Measurements from ENCODE around the gene SPATA13. TPM values are rescaled to one million over a fixed set of nuclear protein-coding genes. Genes with fewer than 3 reads are reported as not detected.

SPATA13 gene
- total RNA-seq, 4 donors from 2014 or later: 20.0 to 47.4 (median 27.6) TPM

DNA sequence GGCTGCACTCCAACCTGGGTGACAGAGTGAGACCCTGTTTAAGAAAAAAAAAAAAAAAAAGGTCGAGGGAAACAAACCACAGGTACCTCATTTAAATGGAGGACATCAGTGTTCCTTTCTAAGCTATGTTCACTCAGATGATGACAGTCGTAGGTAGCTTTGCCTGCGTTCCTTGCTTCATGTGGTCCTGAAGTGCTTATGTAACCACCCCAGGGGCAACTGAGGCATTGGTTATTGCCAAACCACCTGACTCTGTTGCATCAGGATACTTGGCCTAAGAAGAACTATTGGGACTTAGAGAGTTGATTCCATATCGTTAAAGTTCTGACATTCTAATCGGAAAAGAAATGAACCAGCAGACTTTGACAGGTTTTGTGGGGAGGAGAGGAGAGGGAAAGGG, 51.7 kb downstream of the SPATA13 start:
- H3K9me3 ChIP-seq: no peaks in the 10 kb centered on the region
- DNase-seq: no peak
- no peaks in the 10 kb centered on the region for H3K36me3 ChIP-seq
- peaks cover 0 to 6% of the 10 kb centered on the region in 2 donors for H3K4me1 ChIP-seq
- no peak for TF ChIP-seq POLR2A (IDR thresholded peaks at IDR 0.05)
- TF ChIP-seq CTCF (IDR thresholded peaks at IDR 0.05): no peak
- H3K4me3 ChIP-seq: no peak overlapping the region
- no peaks in the 10 kb centered on the region for H3K27me3 ChIP-seq
- intact Hi-C loops (cut with DNase I; ENCODE audit: low total_unique reads): loop anchor here (10.0 kb wide), 1 partner anchor 147 kb away; no protein-coding TSS in a partner anchor
- H3K27ac ChIP-seq: no peak overlapping the region

GRCh38 chr13:24212674-24213073, 52.2 kb downstream of the SPATA13 start:
- DNase-seq: no peak
- intact Hi-C loops (cut with DNase I; ENCODE audit: low total_unique reads): loop anchor here (10.0 kb wide), 1 partner anchor 148 kb away; no protein-coding TSS in a partner anchor
- Histone ChIP-seq H3K27me3 (no peaks in the 10 kb centered on the region), H3K4me3 (no peak overlapping the region), H3K9me3 (no peaks in the 10 kb centered on the region), H3K4me1 (peaks cover under 1 to 6% of the 10 kb centered on the region in 2 donors), H3K36me3 (no peaks in the 10 kb centered on the region), H3K27ac (no peak overlapping the region)
- no peak for TF ChIP-seq CTCF (IDR thresholded peaks at IDR 0.05)
- no peak for TF ChIP-seq POLR2A (IDR thresholded peaks at IDR 0.05)

DNA sequence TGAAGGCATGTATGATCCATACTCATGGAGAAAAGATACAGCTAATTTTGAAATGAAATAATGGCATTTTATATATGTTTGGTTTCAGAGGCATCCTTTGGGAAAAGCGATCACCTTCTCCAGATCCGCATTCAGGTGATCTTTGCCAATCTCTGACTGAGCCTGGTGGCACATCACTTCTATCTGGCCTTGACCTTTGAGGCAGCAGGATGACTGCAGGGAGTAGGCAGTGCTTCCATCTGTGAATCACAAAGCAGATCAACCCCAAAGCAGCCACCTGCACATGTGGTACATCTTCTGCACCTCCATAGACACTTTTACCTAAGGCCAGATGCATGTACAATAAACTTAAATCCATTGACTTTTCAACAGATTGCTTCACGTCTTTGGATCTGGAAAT, 53.4 kb downstream of the SPATA13 start:
- H3K27ac ChIP-seq: no peak overlapping the region
- no peak for DNase-seq
- H3K27me3 ChIP-seq: no peaks in the 10 kb centered on the region
- no peaks in the 10 kb centered on the region for H3K36me3 ChIP-seq
- intact Hi-C loops (cut with DNase I; ENCODE audit: low total_unique reads): loop anchor here (10.0 kb wide), 1 partner anchor 149 kb away; no protein-coding TSS in a partner anchor
- H3K4me3 ChIP-seq: no peak overlapping the region
- peaks cover 6% of the 10 kb centered on the region in 2 donors for H3K4me1 ChIP-seq
- no peak for TF ChIP-seq CTCF (IDR thresholded peaks at IDR 0.05)
- no peak for TF ChIP-seq POLR2A (IDR thresholded peaks at IDR 0.05)
- no peaks in the 10 kb centered on the region for H3K9me3 ChIP-seq

- Histone ChIP-seq H3K4me3 (no peak overlapping the region), H3K9me3 (no peaks in the 10 kb centered on the region), H3K4me1 (peaks cover 6% of the 10 kb centered on the region in 2 donors), H3K27me3 (no peaks in the 10 kb centered on the region), H3K27ac (no peak overlapping the region), H3K36me3 (no peaks in the 10 kb centered on the region)
- TF ChIP-seq CTCF (IDR thresholded peaks at IDR 0.05): no peak
- no peak for TF ChIP-seq POLR2A (IDR thresholded peaks at IDR 0.05)
- intact Hi-C loops (cut with DNase I; ENCODE audit: low total_unique reads): loop anchor here (10.0 kb wide), 1 partner anchor 150 kb away; no protein-coding TSS in a partner anchor
- DNase-seq: no peak
Measured at GRCh38 chr13:24214528-24214927, 54.0 kb downstream of the SPATA13 start.

DNA sequence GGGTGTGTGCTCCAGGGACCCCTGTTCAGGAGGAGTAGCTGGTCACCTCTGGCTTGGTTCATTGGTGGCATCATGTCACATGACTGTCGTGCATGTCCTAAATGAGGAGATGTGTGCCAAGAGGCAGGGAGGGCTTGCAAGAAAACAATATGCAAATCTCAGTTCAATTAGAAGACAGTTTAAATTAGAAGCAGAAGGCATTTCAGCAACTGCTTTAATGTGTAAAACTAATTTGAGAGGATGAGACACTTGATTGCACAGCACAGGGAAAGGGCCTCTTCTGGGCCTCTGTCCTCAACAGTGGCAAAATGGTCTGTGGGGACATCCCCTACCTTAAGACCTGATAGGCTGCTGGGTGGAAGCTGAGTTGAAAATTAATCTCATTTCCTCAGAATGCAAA, 54.6 kb downstream of the SPATA13 start:
- Histone ChIP-seq H3K4me1 (peaks cover 6% of the 10 kb centered on the region in 2 donors), H3K4me3 (no peak overlapping the region), H3K36me3 (no peaks in the 10 kb centered on the region), H3K27me3 (no peaks in the 10 kb centered on the region), H3K9me3 (no peaks in the 10 kb centered on the region), H3K27ac (peak overlapping the region; percentile 71 to 72)
- TF ChIP-seq POLR2A (IDR thresholded peaks at IDR 0.05) (no peak), CTCF (IDR thresholded peaks at IDR 0.05) (no peak)
- no peak for DNase-seq
- intact Hi-C loops (cut with DNase I; ENCODE audit: low total_unique reads): loop anchor here (10.0 kb wide), 1 partner anchor 150 kb away; no protein-coding TSS in a partner anchor

Data from uterus (tissue), 4 donors.